Erythroblast (primary cell): ENCODE results near the gene MAPK4.

ENCODE experiments used
- GATA1 ChIP-seq: IDR thresholded peaks from 2 replicates; pipeline ENCODE4 v1.6.1; 2011; ENCODE audit warnings: low read depth, mild to moderate bottlenecking, control low read depth, low read length, moderate library complexity
- POLR2A ChIP-seq: IDR thresholded peaks from 2 replicates; pipeline ENCODE4 v1.6.1; 2011; ENCODE audit warnings: mild to moderate bottlenecking, low read length

GRCh38 chr18:50700245-50701165 lies 140.6 kb downstream of the MAPK4 start:
- no peak for TF ChIP-seq POLR2A
- TF ChIP-seq GATA1 = no peak
